SK-N-SH treated with all-trans-retinoic acid at 6 μM for 48 hours (cell line): Measurements from ENCODE around the gene NOL3.

Source experiments
- ARNTL ChIP-seq: fragments of 450-650 bp; formaldehyde crosslinking; IDR thresholded peaks from 2 replicates; pipeline ENCODE4 v1.5.0; 2020; ENCODE audit warnings: low read depth, mild to moderate bottlenecking, moderate library complexity, borderline replicate concordance
- GLIS3 ChIP-seq: fragments of 250-450 bp; sonication (Bioruptor Pico); IDR thresholded peaks from 2 replicates; pipeline ENCODE4 v1.5.0; 2020; ENCODE audit warnings: mild to moderate bottlenecking, moderate library complexity
- PPARA ChIP-seq: fragments of 250-450 bp; sonication (Bioruptor Pico); IDR thresholded peaks from 2 replicates; pipeline ENCODE4 v1.5.0; 2020; ENCODE audit warnings: mild to moderate bottlenecking, borderline replicate concordance
- ZC3H10 ChIP-seq: fragments of 250-450 bp; sonication (Bioruptor Pico); IDR thresholded peaks from 2 replicates; pipeline ENCODE4 v1.5.1; 2021; ENCODE audit warnings: mild to moderate bottlenecking, moderate library complexity
- ZFP3 ChIP-seq: fragments of 250-450 bp; sonication (Bioruptor Pico); IDR thresholded peaks from 2 replicates; pipeline ENCODE4 v1.5.0; 2020; ENCODE audit warnings: mild to moderate bottlenecking, moderate library complexity
- ZNF70 ChIP-seq: fragments of 450-650 bp; formaldehyde crosslinking; IDR thresholded peaks from 2 replicates; pipeline ENCODE4 v1.5.0; 2020; ENCODE audit warnings: mild to moderate bottlenecking, moderate library complexity

GRCh38 chr16:67215706-67216105 is 45.4 kb downstream of the NOL3 start:
- TF ChIP-seq ZFP3 (CRISPR knock-in tag) (no peak), ARNTL (CRISPR knock-in tag) (no peak), GLIS3 (CRISPR knock-in tag) (no peak), PPARA (CRISPR knock-in tag) (no peak), ZC3H10 (CRISPR knock-in tag) (no peak), ZNF70 (CRISPR knock-in tag) (no peak)
